Testis (tissue), 5 donors: Measurements from ENCODE around the gene SLC22A8. TPM values are rescaled to one million over a fixed set of nuclear protein-coding genes. Genes with fewer than 3 reads are reported as not detected.
"Not testable (repeated sequence)": the region's sequence is repeated elsewhere in the genome, so short reads cannot be mapped to it uniquely, and the experiment has no call there.

Source experiments
- DNase-seq: peaks from one replicate; pipeline ENCODE4 v3.0.0-alpha.2; 2019
- H3K27ac ChIP-seq, 2 donors: fragments of 200-600 bp; sonication (generic); one replicate each; pipeline ENCODE4 v1.5.1; 2019
- H3K27me3 ChIP-seq: fragments of 200-600 bp; sonication (generic); one replicate; pipeline ENCODE4 v1.5.1; 2019
- H3K36me3 ChIP-seq: fragments of 200-600 bp; sonication (generic); one replicate; pipeline ENCODE4 v1.5.1; 2017; ENCODE audit warnings: low read depth; ENCODE audit errors: missing control alignments
- H3K4me1 ChIP-seq: fragments of 200-600 bp; sonication (generic); one replicate; pipeline ENCODE4 v1.5.1; 2019
- H3K4me3 ChIP-seq, 2 donors: fragments of 200-600 bp; sonication (generic); one replicate each; pipeline ENCODE4 v1.5.1; 2017 to 2019
- H3K9me3 ChIP-seq: fragments of 200-600 bp; sonication (generic); one replicate; pipeline ENCODE4 v1.5.1; 2017
- POLR2A ChIP-seq: fragments of 450-650 bp; IDR thresholded peaks from one replicate; pipeline ENCODE4 v1.6.1; 2017; ENCODE audit warnings: antibody characterized with exemption, mild to moderate bottlenecking, moderate library complexity
- WGBS, 2 donors: methylation state at CpG; one replicate each; pipeline ENCODE4 v1.1.5; 2018; 5-methylcytosine and 5-hydroxymethylcytosine counted together
- intact Hi-C: fragments of 100-400 bp; cut with DNase I; formaldehyde crosslinking; loops from one replicate; pipeline ENCODE4 v1.15.1; 2023; ENCODE audit warnings: low total_unique reads
- long read RNA-seq, 2 donors: transcript quantifications; one replicate each; lab custom pipeline, GENCODE V29; 2026
- polyA plus RNA-seq: library from polyadenylated mRNA; stranded (reverse); fragments of 350-450 nt; fragmentation: Illumina TruSeq; extraction: RNeasy Lipid Tissue Mini Kit (QIAGEN cat#74804); gene quantifications from one replicate; pipeline ENCODE4 v1.2.3, GENCODE V29; 2014; ENCODE audit warnings: low read depth, low replicate concordance; ENCODE audit not compliant: insufficient read depth
- total RNA-seq, 2 donors: library from RNA; depleted of rRNA; stranded (reverse); fragments of >200 nt; gene quantifications; one replicate each; pipeline ENCODE4 v1.2.3, GENCODE V29; 2016
- TF ChIP-seq, protein P1 (sequence below), 3 experiments: fragments of 450-650 bp in 2 of 3; fragments of 200-600 bp in 1 of 3; sonication (generic) in 1 of 3; IDR thresholded peaks; one replicate each; pipeline ENCODE4 v1.5.1; 2016 to 2019; ENCODE audit warnings: antibody characterized with exemption in 3 of 3, mild to moderate bottlenecking in 2 of 3, moderate library complexity in 1 of 3

The SLC22A8 gene
- total RNA-seq: under 1 TPM in 1 of 2 donors, not detected in 1; 0.06 TPM
- not detected for polyA plus RNA-seq
- long read RNA-seq, donor 1: 0 reads
- long read RNA-seq, donor 2: 0 reads

DNA sequence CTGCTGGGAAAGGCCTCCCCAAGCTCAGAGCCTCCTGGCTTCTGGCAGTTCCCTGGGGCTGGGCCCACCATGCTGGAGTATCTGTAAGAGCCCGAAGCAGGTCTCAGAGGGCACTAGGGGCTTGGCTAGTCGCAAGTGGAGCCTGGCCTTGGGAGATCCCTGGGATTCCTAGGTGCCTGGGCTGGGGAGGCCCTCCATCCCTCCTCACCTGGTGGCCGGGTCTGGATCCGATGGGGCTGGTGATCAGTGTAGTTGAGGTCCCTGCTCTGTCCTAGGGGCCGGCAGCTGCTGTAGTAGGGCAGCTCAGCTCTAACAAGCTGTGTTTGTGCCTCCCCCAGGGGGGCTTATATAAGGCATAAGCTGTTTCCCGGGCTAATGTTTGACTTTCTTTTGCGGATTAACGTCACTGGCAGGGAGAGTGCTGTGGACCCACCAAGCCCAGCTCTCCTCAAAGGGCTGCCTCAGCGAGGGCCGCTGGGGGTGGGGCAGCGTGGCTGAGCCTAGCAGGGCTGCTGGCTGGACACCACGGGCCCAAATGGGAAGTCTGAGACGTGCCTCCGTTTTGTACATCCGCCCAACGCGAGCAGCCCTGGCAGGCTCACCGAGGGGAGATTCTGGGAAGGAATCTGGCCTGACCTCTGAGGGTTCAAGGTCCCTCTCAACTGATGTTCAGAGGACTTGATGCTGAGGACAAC is at the start of gene SLC22A8:
SLC22A8 (minus strand) TSS at position 321 of the 695 bp plus-strand sequence. CDS start 883 bp downstream, outside the sequence.
- DNase-seq: peak; percentile 40
- Histone ChIP-seq H3K4me3 (no peak within 1 kb of the TSS), H3K36me3 (no peaks in the 10 kb centered on the region), H3K4me1 (peaks cover 13% of the 10 kb centered on the region), H3K27me3 (no peaks in the 10 kb centered on the region), H3K27ac (no peak within 1 kb of the TSS), H3K9me3 (no peaks in the 10 kb centered on the region)
- 34 to 64% methylated on average over 7 to 18 of the region's 18 CpGs for WGBS, 2 donors
- intact Hi-C loops: no loop called here
- no peak for TF ChIP-seq POLR2A
- TF ChIP-seq, protein P1, sequence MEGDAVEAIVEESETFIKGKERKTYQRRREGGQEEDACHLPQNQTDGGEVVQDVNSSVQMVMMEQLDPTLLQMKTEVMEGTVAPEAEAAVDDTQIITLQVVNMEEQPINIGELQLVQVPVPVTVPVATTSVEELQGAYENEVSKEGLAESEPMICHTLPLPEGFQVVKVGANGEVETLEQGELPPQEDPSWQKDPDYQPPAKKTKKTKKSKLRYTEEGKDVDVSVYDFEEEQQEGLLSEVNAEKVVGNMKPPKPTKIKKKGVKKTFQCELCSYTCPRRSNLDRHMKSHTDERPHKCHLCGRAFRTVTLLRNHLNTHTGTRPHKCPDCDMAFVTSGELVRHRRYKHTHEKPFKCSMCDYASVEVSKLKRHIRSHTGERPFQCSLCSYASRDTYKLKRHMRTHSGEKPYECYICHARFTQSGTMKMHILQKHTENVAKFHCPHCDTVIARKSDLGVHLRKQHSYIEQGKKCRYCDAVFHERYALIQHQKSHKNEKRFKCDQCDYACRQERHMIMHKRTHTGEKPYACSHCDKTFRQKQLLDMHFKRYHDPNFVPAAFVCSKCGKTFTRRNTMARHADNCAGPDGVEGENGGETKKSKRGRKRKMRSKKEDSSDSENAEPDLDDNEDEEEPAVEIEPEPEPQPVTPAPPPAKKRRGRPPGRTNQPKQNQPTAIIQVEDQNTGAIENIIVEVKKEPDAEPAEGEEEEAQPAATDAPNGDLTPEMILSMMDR (IDR thresholded peaks at IDR 0.05): no peak

DNA sequence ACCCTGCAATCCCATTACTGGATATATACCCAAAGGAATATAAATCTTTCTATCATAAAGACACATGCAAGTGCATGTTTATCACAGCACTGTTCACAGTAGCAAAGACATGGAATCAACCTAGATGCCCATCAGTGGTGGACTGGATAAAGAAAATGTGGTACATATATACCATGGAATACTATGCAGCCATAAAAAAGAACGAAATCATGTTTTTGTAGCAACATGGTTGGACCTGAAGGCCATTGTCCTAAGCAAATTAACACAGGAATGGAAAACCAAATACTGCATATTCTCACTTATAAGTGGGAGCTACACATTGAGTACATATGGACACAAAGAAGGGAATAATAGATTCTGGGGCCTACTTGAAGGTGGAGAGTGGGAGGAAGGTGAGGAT is 30.6 kb upstream of the SLC22A8 start:
- intact Hi-C loops, H3K4me1 ChIP-seq, H3K9me3 ChIP-seq, H3K4me3 ChIP-seq, H3K27me3 ChIP-seq, DNase-seq, H3K36me3 ChIP-seq, H3K27ac ChIP-seq: not testable (repeated sequence)
- WGBS, 2 donors: 52 to 62% methylated on average over 1 of the region's 1 CpG

DNA sequence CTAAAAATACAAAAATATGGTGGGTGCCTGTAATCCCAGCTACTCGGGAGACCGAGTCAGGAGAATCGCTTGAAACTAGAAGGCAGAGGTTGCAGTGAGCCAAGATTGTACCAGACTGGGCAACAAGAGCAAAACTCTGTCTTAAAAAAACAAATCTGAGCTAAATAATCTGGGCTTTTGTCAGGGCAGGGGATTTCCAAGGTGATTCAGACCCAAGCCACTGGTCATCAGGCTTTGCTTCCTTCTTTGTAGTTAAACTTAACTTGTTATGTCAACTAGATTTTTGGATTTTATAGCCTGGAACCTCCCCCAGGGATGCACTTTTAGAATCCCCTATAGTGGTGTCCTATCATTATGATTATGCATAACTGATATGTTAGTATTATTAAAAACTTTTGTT is 27.0 kb upstream of the SLC22A8 start:
- DNase-seq: no peak
- WGBS, 2 donors: 93 to 100% methylated on average over 3 of the region's 3 CpGs
- no peaks in the 10 kb centered on the region for H3K36me3 ChIP-seq
- H3K27ac ChIP-seq: no peak overlapping the region
- H3K9me3 ChIP-seq: no peaks in the 10 kb centered on the region
- intact Hi-C loops: no loop called here
- no peaks in the 10 kb centered on the region for H3K27me3 ChIP-seq
- TF ChIP-seq, protein P1 (IDR thresholded peaks at IDR 0.05): no peak
- TF ChIP-seq POLR2A: no peak
- H3K4me3 ChIP-seq: no peak overlapping the region
- H3K4me1 ChIP-seq: no peaks in the 10 kb centered on the region

DNA sequence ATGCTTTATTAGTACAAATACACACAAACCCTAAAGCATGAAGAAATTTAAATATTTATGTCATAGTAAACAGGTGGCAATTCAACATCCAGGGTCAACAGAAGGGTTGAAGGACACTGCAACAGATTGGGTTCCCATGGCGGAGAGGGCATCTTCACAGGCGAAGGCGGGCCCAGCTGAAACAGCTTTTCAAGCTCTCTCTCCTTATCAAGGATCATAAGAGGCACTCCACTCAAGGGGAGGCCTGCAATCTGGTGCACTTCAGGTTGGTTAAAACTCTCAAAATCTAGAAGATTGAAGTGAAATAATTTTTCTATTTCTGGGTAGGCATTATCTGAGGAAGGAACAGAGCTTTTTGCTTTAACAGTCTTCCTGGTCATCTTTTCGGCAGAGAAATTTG is 16.8 kb upstream of the SLC22A8 start:
- Histone ChIP-seq H3K4me3 (no peak overlapping the region), H3K27ac (no peak overlapping the region), H3K4me1 (no peaks in the 10 kb centered on the region), H3K27me3 (no peaks in the 10 kb centered on the region), H3K36me3 (no peaks in the 10 kb centered on the region), H3K9me3 (no peaks in the 10 kb centered on the region)
- intact Hi-C loops: no loop called here
- TF ChIP-seq, protein P1 (IDR thresholded peaks at IDR 0.05): no peak
- DNase-seq: no peak
- WGBS, 2 donors: 97 to 98% methylated on average over 4 of the region's 4 CpGs

DNA sequence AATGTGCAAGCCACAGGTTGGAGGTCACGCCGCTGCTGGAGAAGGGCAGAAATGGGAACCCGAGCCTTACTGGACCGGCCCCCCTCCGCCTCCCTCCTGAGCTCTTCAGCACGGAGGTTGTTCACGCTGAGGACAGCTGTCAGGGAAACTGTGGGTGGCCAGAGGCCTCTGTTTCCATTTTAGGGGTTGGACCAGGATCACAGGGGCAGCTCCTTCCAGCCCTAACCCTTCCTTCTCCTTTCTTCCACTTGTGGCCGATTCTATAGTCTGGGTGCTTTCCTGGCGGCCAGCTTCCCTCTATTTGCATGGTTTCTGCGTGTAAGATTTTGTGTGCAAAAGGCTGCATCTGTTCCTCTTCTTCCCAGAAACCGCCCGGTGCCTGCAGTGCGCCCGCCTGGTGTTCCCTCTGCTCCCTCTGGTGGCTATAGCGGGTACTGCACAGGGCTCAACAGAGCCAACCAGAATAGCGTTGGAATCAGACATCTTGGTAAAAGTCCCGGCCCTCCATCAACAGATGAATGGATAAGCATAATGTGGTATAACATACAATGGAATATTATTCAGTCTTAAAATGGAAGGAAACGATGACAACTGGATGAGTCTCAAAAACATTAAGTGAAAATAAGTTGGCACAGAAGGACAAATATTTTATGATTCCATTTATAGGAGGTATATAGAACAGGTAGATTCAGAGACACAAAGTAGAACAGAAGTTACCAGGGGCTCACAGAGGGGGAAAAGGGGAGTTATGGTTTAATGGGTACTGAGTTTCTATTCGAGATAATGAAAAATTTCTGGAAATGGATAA is 8.4 kb upstream of the SLC22A8 start:
- Histone ChIP-seq H3K4me3 (no peak overlapping the region), H3K4me1 (peaks cover 4% of the 10 kb centered on the region), H3K27me3 (no peaks in the 10 kb centered on the region), H3K36me3 (no peaks in the 10 kb centered on the region), H3K27ac (no peak overlapping the region), H3K9me3 (no peaks in the 10 kb centered on the region)
- WGBS, 2 donors: 3 to 12% methylated on average over 12 to 19 of the region's 19 CpGs
- peak; percentile 96 for DNase-seq
- TF ChIP-seq, protein P1 (IDR thresholded peaks at IDR 0.05): peak; percentile 99 to 100 (median 99)
- TF ChIP-seq POLR2A: no peak
- intact Hi-C loops: loop anchor here (2.0 kb wide), 1 partner anchor 115 kb away; no protein-coding TSS in a partner anchor
